GM12878 (cell line): ENCODE data around the gene IFNA13.

Experiments used
- TARDBP ChIP-seq: IDR thresholded peaks from 2 replicates; pipeline ENCODE4 v1.6.1; 2016; ENCODE audit warnings: borderline replicate concordance
- WRNIP1 ChIP-seq: IDR thresholded peaks from 2 replicates; pipeline ENCODE4 v1.6.1; 2011; ENCODE audit warnings: low read depth, low read length, improper control_type of control experiment, borderline replicate concordance
- TF ChIP-seq, protein P1 (sequence below), 3 experiments: IDR thresholded peaks in 2 of 3; conservative IDR thresholded peaks in 1 of 3; 2 replicates each; pipeline ENCODE4 v1.5.1; 2011; ENCODE audit warnings: low read depth in 3 of 3, low read length in 3 of 3, mild to moderate bottlenecking in 3 of 3, control low read depth in 2 of 3, moderate library complexity in 2 of 3, inconsistent platforms in 1 of 3, mixed read lengths in 1 of 3; ENCODE audit not compliant: control insufficient read depth in 2 of 3, insufficient read depth in 1 of 3; ENCODE audit errors: extremely low read depth in 1 of 3

- TF ChIP-seq WRNIP1 (no peak), TARDBP (no peak)
- TF ChIP-seq, protein P1, sequence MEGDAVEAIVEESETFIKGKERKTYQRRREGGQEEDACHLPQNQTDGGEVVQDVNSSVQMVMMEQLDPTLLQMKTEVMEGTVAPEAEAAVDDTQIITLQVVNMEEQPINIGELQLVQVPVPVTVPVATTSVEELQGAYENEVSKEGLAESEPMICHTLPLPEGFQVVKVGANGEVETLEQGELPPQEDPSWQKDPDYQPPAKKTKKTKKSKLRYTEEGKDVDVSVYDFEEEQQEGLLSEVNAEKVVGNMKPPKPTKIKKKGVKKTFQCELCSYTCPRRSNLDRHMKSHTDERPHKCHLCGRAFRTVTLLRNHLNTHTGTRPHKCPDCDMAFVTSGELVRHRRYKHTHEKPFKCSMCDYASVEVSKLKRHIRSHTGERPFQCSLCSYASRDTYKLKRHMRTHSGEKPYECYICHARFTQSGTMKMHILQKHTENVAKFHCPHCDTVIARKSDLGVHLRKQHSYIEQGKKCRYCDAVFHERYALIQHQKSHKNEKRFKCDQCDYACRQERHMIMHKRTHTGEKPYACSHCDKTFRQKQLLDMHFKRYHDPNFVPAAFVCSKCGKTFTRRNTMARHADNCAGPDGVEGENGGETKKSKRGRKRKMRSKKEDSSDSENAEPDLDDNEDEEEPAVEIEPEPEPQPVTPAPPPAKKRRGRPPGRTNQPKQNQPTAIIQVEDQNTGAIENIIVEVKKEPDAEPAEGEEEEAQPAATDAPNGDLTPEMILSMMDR (IDR thresholded peaks at IDR 0.05 in 2 of 3, conservative IDR thresholded peaks at IDR 0.05 in 1 of 3; ENCODE audit: control insufficient read depth in 2 of 3, extremely low read depth in 1 of 3, insufficient read depth in 1 of 3, low read depth in 3 of 3, low read length in 3 of 3) = no peak
Measured at GRCh38 chr9:21415493-21416267, 47.8 kb upstream of the IFNA13 start.
